Progenitor cell of endocrine pancreas (in vitro differentiated cells): Measurements from ENCODE around the gene TRIM38. TPM values are rescaled to one million over a fixed set of nuclear protein-coding genes. Genes with fewer than 3 reads are reported as not detected.

Experiments used
- DNase-seq: peaks from one replicate; pipeline ENCODE4 v3.0.0; 2021; ENCODE audit warnings: low spot score; ENCODE audit not compliant: unreplicated experiment
- H3K27ac Mint-ChIP-seq: 2 replicates; pipeline ENCODE4 v1.8.0; 2021; ENCODE audit warnings: mild to moderate bottlenecking, moderate library complexity, mixed read lengths
- H3K27me3 Mint-ChIP-seq: 2 replicates; pipeline ENCODE4 v1.8.0; 2021; ENCODE audit warnings: mixed read lengths
- H3K36me3 Mint-ChIP-seq: 2 replicates; pipeline ENCODE4 v1.8.0; 2022; ENCODE audit warnings: mixed read lengths; ENCODE audit not compliant: insufficient read depth
- H3K4me1 Mint-ChIP-seq: 2 replicates; pipeline ENCODE4 v1.8.0; 2021; ENCODE audit warnings: low read depth, mixed read lengths
- H3K4me3 Mint-ChIP-seq: 2 replicates; pipeline ENCODE4 v1.8.0; 2021; ENCODE audit warnings: low read depth, mild to moderate bottlenecking, moderate library complexity, mixed read lengths
- H3K9me3 Mint-ChIP-seq: 2 replicates; pipeline ENCODE4 v1.8.0; 2021; ENCODE audit warnings: low read depth, mixed read lengths
- CTCF ChIP-seq: fragments of 200-600 bp; sonication (generic); IDR thresholded peaks from one replicate; pipeline ENCODE4 v1.5.0; 2021; ENCODE audit warnings: antibody characterized with exemption, mild to moderate bottlenecking; ENCODE audit not compliant: unreplicated experiment
- total RNA-seq: library from RNA; stranded (reverse); gene quantifications from 2 replicates; pipeline ENCODE4 v1.2.1, GENCODE V29; 2021

Gene TRIM38
- total RNA-seq, 1 donor from 2014 or later, result 5.9 TPM

- no peak for TF ChIP-seq CTCF
- H3K9me3 Mint-ChIP-seq, result no peaks in the 10 kb centered on the region
- H3K27me3 Mint-ChIP-seq, result no peaks in the 10 kb centered on the region
- no peak for DNase-seq
- H3K27ac Mint-ChIP-seq, result peak overlapping the region; percentile 92
- peak overlapping the region; percentile 57 for H3K4me3 Mint-ChIP-seq
- H3K4me1 Mint-ChIP-seq, result peaks cover 59% of the 10 kb centered on the region
- H3K36me3 Mint-ChIP-seq, result no peaks in the 10 kb centered on the region
Measured at GRCh38 chr6:26028212-26028745, 65.7 kb downstream of the TRIM38 start.

- DNase-seq, result no peak
- no peak for TF ChIP-seq CTCF
- no peaks in the 10 kb centered on the region for H3K36me3 Mint-ChIP-seq
- no peaks in the 10 kb centered on the region for H3K27me3 Mint-ChIP-seq
- no peaks in the 10 kb centered on the region for H3K9me3 Mint-ChIP-seq
- H3K4me1 Mint-ChIP-seq, result peaks cover 59% of the 10 kb centered on the region
- H3K4me3 Mint-ChIP-seq, result peak overlapping the region; percentile 57
- H3K27ac Mint-ChIP-seq, result peak overlapping the region; percentile 92
Measured at GRCh38 chr6:26028746-26029569, 66.4 kb downstream of the TRIM38 start.

- no peak for DNase-seq
- Mint-ChIP-seq H3K27me3 (no peaks in the 10 kb centered on the region), H3K9me3 (no peaks in the 10 kb centered on the region), H3K4me3 (no peak overlapping the region), H3K27ac (peak overlapping the region; percentile 92), H3K36me3 (no peaks in the 10 kb centered on the region), H3K4me1 (peaks cover 57% of the 10 kb centered on the region)
- TF ChIP-seq CTCF, result no peak
Measured at GRCh38 chr6:26029570-26029856, 66.9 kb downstream of the TRIM38 start.

- Mint-ChIP-seq H3K9me3 (no peaks in the 10 kb centered on the region), H3K27ac (peak overlapping the region; percentile 81), H3K4me3 (peak overlapping the region; percentile 54), H3K27me3 (no peaks in the 10 kb centered on the region), H3K36me3 (no peaks in the 10 kb centered on the region), H3K4me1 (peaks cover 57% of the 10 kb centered on the region)
- TF ChIP-seq CTCF, result no peak
- DNase-seq, result no peak
Measured at GRCh38 chr6:26029857-26030653, 67.5 kb downstream of the TRIM38 start.

GRCh38 chr6:26030716-26031115 lies 68.1 kb downstream of the TRIM38 start:
- no peak overlapping the region for H3K27ac Mint-ChIP-seq
- H3K36me3 Mint-ChIP-seq, result no peaks in the 10 kb centered on the region
- TF ChIP-seq CTCF, result no peak
- DNase-seq, result no peak
- H3K4me3 Mint-ChIP-seq, result peak overlapping the region; percentile 51
- H3K27me3 Mint-ChIP-seq, result no peaks in the 10 kb centered on the region
- no peaks in the 10 kb centered on the region for H3K9me3 Mint-ChIP-seq
- peaks cover 53% of the 10 kb centered on the region for H3K4me1 Mint-ChIP-seq
